ENCODE results near the gene SELENOP. TPM values are rescaled to one million over a fixed set of nuclear protein-coding genes. Genes with fewer than 3 reads are reported as not detected.

The SELENOP gene
- total RNA-seq, 2 donors from 2014 or later: 171 to 687 TPM

GRCh38 chr5:42785756-42786155 is 25.9 kb downstream of the SELENOP start:
- intact Hi-C loops (cut with DNase I): no loop called here
- no peak overlapping the region for H3K27ac ChIP-seq
- no peak overlapping the region for H3K4me3 ChIP-seq
- DNase-seq: no peak
- no peaks in the 10 kb centered on the region for H3K9me3 ChIP-seq
- TF ChIP-seq CTCF (IDR thresholded peaks at IDR 0.05): no peak
- H3K4me1 ChIP-seq: no peaks in the 10 kb centered on the region
- H3K27me3 ChIP-seq: no peaks in the 10 kb centered on the region
- no peaks in the 10 kb centered on the region for H3K36me3 ChIP-seq
- no peak overlapping the region for H3K9ac ChIP-seq (ENCODE audit: low read depth in 2 of 2, low read length in 2 of 2)

- intact Hi-C loops (cut with DNase I): no loop called here
- no peaks in the 10 kb centered on the region for H3K9me3 ChIP-seq
- H3K27me3 ChIP-seq: no peaks in the 10 kb centered on the region
- TF ChIP-seq CTCF (IDR thresholded peaks at IDR 0.05): no peak
- no peak for DNase-seq
- H3K27ac ChIP-seq: no peak overlapping the region
- H3K9ac ChIP-seq (ENCODE audit: low read depth in 2 of 2, low read length in 2 of 2): no peak overlapping the region
- H3K4me3 ChIP-seq: no peak overlapping the region
- H3K4me1 ChIP-seq: no peaks in the 10 kb centered on the region
- H3K36me3 ChIP-seq: no peaks in the 10 kb centered on the region
Observed at GRCh38 chr5:42784132-42784531, 27.6 kb downstream of the SELENOP start.

GRCh38 chr5:42781584-42781983 is 30.1 kb downstream of the SELENOP start:
- H3K4me1 ChIP-seq: no peaks in the 10 kb centered on the region
- H3K9me3 ChIP-seq: no peaks in the 10 kb centered on the region
- no peak for DNase-seq
- no peaks in the 10 kb centered on the region for H3K27me3 ChIP-seq
- TF ChIP-seq CTCF (IDR thresholded peaks at IDR 0.05): no peak
- no peaks in the 10 kb centered on the region for H3K36me3 ChIP-seq
- no peak overlapping the region for H3K9ac ChIP-seq (ENCODE audit: low read depth in 2 of 2, low read length in 2 of 2)
- intact Hi-C loops (cut with DNase I): no loop called here
- H3K27ac ChIP-seq: no peak overlapping the region
- H3K4me3 ChIP-seq: no peak overlapping the region

GRCh38 chr5:42779083-42779482 is 32.6 kb downstream of the SELENOP start:
- no peak overlapping the region for H3K4me3 ChIP-seq
- intact Hi-C loops (cut with DNase I): loop anchor here (10.0 kb wide), 1 partner anchor 354 kb away; the partner anchor contains the start of gene GHR
- no peaks in the 10 kb centered on the region for H3K27me3 ChIP-seq
- no peaks in the 10 kb centered on the region for H3K4me1 ChIP-seq
- DNase-seq: no peak
- no peaks in the 10 kb centered on the region for H3K9me3 ChIP-seq
- TF ChIP-seq CTCF (IDR thresholded peaks at IDR 0.05): no peak
- no peak overlapping the region for H3K9ac ChIP-seq (ENCODE audit: low read depth in 2 of 2, low read length in 2 of 2)
- no peak overlapping the region for H3K27ac ChIP-seq
- H3K36me3 ChIP-seq: no peaks in the 10 kb centered on the region

- H3K36me3 ChIP-seq: no peaks in the 10 kb centered on the region
Observed at GRCh38 chr5:42772265-42772993, 39.3 kb downstream of the SELENOP start.

More at GRCh38 chr5:42772265-42772993, 39.3 kb downstream of the SELENOP start:
- H3K9me3 ChIP-seq: no peaks in the 10 kb centered on the region
- DNase-seq: no peak
- intact Hi-C loops (cut with DNase I): loop anchor here (10.0 kb wide), 1 partner anchor 348 kb away; the partner anchor contains the start of gene GHR
- no peak overlapping the region for H3K4me3 ChIP-seq
- no peaks in the 10 kb centered on the region for H3K27me3 ChIP-seq
- H3K4me1 ChIP-seq: no peaks in the 10 kb centered on the region
- H3K9ac ChIP-seq (ENCODE audit: low read depth in 2 of 2, low read length in 2 of 2): no peak overlapping the region
- H3K27ac ChIP-seq: no peak overlapping the region
- no peak for TF ChIP-seq CTCF (IDR thresholded peaks at IDR 0.05)

Data from colonic mucosa (tissue), 4 donors.